Gastrocnemius medialis (tissue), 4 donors: ENCODE data around the gene TMEM185B.

ENCODE experiments used
- POLR2A ChIP-seq, 2 donors: fragments of 450-650 bp; IDR thresholded peaks; one replicate each; pipeline ENCODE4 v1.6.1; 2017; ENCODE audit warnings: antibody characterized with exemption in 2 of 2, mild to moderate bottlenecking in 2 of 2, moderate library complexity in 2 of 2
- TF ChIP-seq, protein P1 (sequence below), 5 experiments: fragments of 450-650 bp in 3 of 5; fragments of 200-600 bp in 2 of 5; sonication (generic) in 2 of 5; IDR thresholded peaks in 4 of 5; conservative IDR thresholded peaks in 1 of 5; 1 replicate in 4 of 5; 2 replicates in 1 of 5; pipeline ENCODE4 v1.5.1; 2016 to 2019; ENCODE audit warnings: antibody characterized with exemption in 5 of 5, mild to moderate bottlenecking in 3 of 5, moderate library complexity in 3 of 5

GRCh38 chr2:120262761-120263428 is 39.7 kb upstream of the TMEM185B start:
- TF ChIP-seq, protein P1, sequence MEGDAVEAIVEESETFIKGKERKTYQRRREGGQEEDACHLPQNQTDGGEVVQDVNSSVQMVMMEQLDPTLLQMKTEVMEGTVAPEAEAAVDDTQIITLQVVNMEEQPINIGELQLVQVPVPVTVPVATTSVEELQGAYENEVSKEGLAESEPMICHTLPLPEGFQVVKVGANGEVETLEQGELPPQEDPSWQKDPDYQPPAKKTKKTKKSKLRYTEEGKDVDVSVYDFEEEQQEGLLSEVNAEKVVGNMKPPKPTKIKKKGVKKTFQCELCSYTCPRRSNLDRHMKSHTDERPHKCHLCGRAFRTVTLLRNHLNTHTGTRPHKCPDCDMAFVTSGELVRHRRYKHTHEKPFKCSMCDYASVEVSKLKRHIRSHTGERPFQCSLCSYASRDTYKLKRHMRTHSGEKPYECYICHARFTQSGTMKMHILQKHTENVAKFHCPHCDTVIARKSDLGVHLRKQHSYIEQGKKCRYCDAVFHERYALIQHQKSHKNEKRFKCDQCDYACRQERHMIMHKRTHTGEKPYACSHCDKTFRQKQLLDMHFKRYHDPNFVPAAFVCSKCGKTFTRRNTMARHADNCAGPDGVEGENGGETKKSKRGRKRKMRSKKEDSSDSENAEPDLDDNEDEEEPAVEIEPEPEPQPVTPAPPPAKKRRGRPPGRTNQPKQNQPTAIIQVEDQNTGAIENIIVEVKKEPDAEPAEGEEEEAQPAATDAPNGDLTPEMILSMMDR (IDR thresholded peaks at IDR 0.05 in 4 of 5, conservative IDR thresholded peaks at IDR 0.05 in 1 of 5): no peak
- no peak for TF ChIP-seq POLR2A (IDR thresholded peaks at IDR 0.05)
